Gastroesophageal sphincter (tissue), 3 donors: Measurements from ENCODE around the gene STX10.

Experiments used
- EP300 ChIP-seq: sonication (generic); formaldehyde crosslinking; IDR thresholded peaks from one replicate; pipeline ENCODE4 v1.6.1; 2017; ENCODE audit warnings: antibody characterized with exemption, mild to moderate bottlenecking
- POLR2A ChIP-seq, 2 donors: fragments of 450-650 bp; IDR thresholded peaks; one replicate each; pipeline ENCODE4 v1.6.1; 2017; ENCODE audit warnings: antibody characterized with exemption in 2 of 2, mild to moderate bottlenecking in 2 of 2, moderate library complexity in 1 of 2
- POLR2AphosphoS5 ChIP-seq: sonication (generic); formaldehyde crosslinking; IDR thresholded peaks from one replicate; pipeline ENCODE4 v1.6.1; 2017; ENCODE audit warnings: antibody characterized with exemption
- TF ChIP-seq, protein P1 (sequence below), 4 experiments: fragments of 200-600 bp in 2 of 4; fragments of 450-650 bp in 2 of 4; sonication (generic) in 1 of 4; IDR thresholded peaks; one replicate each; pipeline ENCODE4 v1.5.1; 2017 to 2019; ENCODE audit warnings: antibody characterized with exemption in 4 of 4, mild to moderate bottlenecking in 2 of 4, moderate library complexity in 2 of 4

DNA sequence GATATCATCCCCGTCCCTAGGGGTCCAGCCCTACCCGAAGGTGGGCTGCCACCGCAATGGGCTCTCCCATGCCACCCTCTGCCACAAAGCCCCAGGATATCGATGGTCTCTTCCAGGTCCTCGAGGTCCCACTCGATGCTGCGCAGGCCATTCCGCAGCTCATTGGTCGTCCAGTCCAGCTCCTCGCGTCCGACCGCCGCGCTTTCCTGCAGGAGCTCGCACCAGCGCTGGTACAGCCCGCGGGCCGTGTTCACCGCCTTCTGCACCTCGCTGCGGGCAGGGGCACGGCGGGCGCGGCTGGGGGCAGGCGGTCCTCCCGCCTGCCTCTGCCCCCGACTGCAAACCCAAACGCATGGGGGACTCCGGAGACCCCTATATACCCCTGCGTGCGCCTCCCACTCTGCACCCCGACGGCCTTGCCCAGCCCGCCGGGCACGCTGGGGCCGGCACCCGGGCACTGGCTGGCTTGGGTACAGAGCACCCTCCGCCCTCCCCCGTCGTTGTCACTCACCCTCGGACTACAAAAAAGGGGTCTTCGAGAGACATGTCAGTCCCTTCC lies 468 bp downstream of the STX10 start:
- no peak for TF ChIP-seq POLR2A (IDR thresholded peaks at IDR 0.05)
- TF ChIP-seq, protein P1, sequence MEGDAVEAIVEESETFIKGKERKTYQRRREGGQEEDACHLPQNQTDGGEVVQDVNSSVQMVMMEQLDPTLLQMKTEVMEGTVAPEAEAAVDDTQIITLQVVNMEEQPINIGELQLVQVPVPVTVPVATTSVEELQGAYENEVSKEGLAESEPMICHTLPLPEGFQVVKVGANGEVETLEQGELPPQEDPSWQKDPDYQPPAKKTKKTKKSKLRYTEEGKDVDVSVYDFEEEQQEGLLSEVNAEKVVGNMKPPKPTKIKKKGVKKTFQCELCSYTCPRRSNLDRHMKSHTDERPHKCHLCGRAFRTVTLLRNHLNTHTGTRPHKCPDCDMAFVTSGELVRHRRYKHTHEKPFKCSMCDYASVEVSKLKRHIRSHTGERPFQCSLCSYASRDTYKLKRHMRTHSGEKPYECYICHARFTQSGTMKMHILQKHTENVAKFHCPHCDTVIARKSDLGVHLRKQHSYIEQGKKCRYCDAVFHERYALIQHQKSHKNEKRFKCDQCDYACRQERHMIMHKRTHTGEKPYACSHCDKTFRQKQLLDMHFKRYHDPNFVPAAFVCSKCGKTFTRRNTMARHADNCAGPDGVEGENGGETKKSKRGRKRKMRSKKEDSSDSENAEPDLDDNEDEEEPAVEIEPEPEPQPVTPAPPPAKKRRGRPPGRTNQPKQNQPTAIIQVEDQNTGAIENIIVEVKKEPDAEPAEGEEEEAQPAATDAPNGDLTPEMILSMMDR (IDR thresholded peaks at IDR 0.05): no peak
- no peak for TF ChIP-seq EP300
- no peak for TF ChIP-seq POLR2AphosphoS5
